GM18517 (cell line): ENCODE results near the gene TOGARAM2.

ENCODE experiments used
- ATAC-seq: cut with Tn5 transposase; IDR thresholded peaks from one replicate; pipeline ENCODE4 v1.9.1; 2021; ENCODE audit warnings: mild to moderate bottlenecking, moderate library complexity; ENCODE audit not compliant: unreplicated experiment

The TOGARAM2 gene

GRCh38 chr2:28981016-28981441, at the start of gene TOGARAM2:
TOGARAM2 (plus strand) TSS chr2:28981298; CDS start chr2:28994835, 13,537 bp downstream.
- ATAC-seq, result no peak

- ATAC-seq, result no peak
Observed at GRCh38 chr2:28934769-28935168, 46.3 kb upstream of the TOGARAM2 start.

- no peak for ATAC-seq
Observed at GRCh38 chr2:28941008-28941407, 40.1 kb upstream of the TOGARAM2 start.

- ATAC-seq, result no peak
Observed at GRCh38 chr2:28944535-28945248, 36.4 kb upstream of the TOGARAM2 start.

- ATAC-seq, result no peak
Observed at GRCh38 chr2:28948160-28948559, 32.9 kb upstream of the TOGARAM2 start.

GRCh38 chr2:28949190-28949589, 31.9 kb upstream of the TOGARAM2 start:
- ATAC-seq, result no peak

GRCh38 chr2:28949617-28950305, 31.3 kb upstream of the TOGARAM2 start:
- no peak for ATAC-seq

- no peak for ATAC-seq
Observed at GRCh38 chr2:28950941-28951630, 30.0 kb upstream of the TOGARAM2 start.

GRCh38 chr2:28951910-28952835, 28.9 kb upstream of the TOGARAM2 start:
- ATAC-seq, result no peak

GRCh38 chr2:28952836-28953211, 28.3 kb upstream of the TOGARAM2 start:
- ATAC-seq, result no peak

GRCh38 chr2:28955467-28955866, 25.6 kb upstream of the TOGARAM2 start:
- ATAC-seq, result no peak

- ATAC-seq, result no peak
Observed at GRCh38 chr2:28956415-28956826, 24.7 kb upstream of the TOGARAM2 start.

GRCh38 chr2:28956890-28957289, 24.2 kb upstream of the TOGARAM2 start:
- ATAC-seq, result no peak

GRCh38 chr2:28958689-28959088, 22.4 kb upstream of the TOGARAM2 start:
- ATAC-seq, result no peak

- ATAC-seq, result no peak
Observed at GRCh38 chr2:28960401-28960800, 20.7 kb upstream of the TOGARAM2 start.

GRCh38 chr2:28962505-28962904, 18.6 kb upstream of the TOGARAM2 start:
- no peak for ATAC-seq

GRCh38 chr2:28970464-28971160, 10.5 kb upstream of the TOGARAM2 start:
- no peak for ATAC-seq

- ATAC-seq, result no peak
Observed at GRCh38 chr2:28972778-28973335, 8.2 kb upstream of the TOGARAM2 start.

- no peak for ATAC-seq
Observed at GRCh38 chr2:28974252-28974651, 6.8 kb upstream of the TOGARAM2 start.

GRCh38 chr2:28975671-28976070, 5.4 kb upstream of the TOGARAM2 start:
- ATAC-seq, result no peak
